GM23248 (cell line): Measurements from ENCODE around the gene GNB5. TPM values are rescaled to one million over a fixed set of nuclear protein-coding genes. Genes with fewer than 3 reads are reported as not detected.
A peak's percentile ranks its signal among the peaks of the same experiment; 100 is the strongest.

Source experiments
- DNase-seq: peaks from one replicate; pipeline ENCODE4 v3.0.0-alpha.2; 2015
- H2AFZ ChIP-seq: fragments of 200-600 bp; sonication (generic); 2 replicates; pipeline ENCODE4 v1.6.1; 2016; ENCODE audit warnings: antibody characterized with exemption
- H3F3A ChIP-seq: fragments of 200-600 bp; sonication (generic); 2 replicates; pipeline ENCODE4 v1.6.1; 2016; ENCODE audit warnings: mild to moderate bottlenecking, antibody characterized with exemption, mixed run types; ENCODE audit not compliant: insufficient read depth
- H3K27ac ChIP-seq: fragments of 200-600 bp; sonication (generic); 2 replicates; pipeline ENCODE4 v1.5.1; 2016; ENCODE audit warnings: mild to moderate bottlenecking
- H3K27me3 ChIP-seq: fragments of 200-600 bp; sonication (generic); replicated peaks from 2 replicates; pipeline ENCODE4 v1.6.1; 2016; ENCODE audit warnings: mild to moderate bottlenecking; ENCODE audit not compliant: insufficient read depth
- H3K36me3 ChIP-seq: fragments of 200-600 bp; sonication (generic); 2 replicates; pipeline ENCODE4 v1.6.1; 2016; ENCODE audit warnings: low read depth, mild to moderate bottlenecking
- H3K4me1 ChIP-seq: fragments of 200-600 bp; sonication (generic); 2 replicates; pipeline ENCODE4 v1.6.1; 2016; ENCODE audit warnings: mild to moderate bottlenecking; ENCODE audit not compliant: insufficient read depth
- H3K4me2 ChIP-seq: fragments of 200-600 bp; sonication (generic); one replicate; pipeline ENCODE4 v1.6.1; 2016; ENCODE audit warnings: mild to moderate bottlenecking; ENCODE audit not compliant: unreplicated experiment
- H3K4me3 ChIP-seq: fragments of 200-600 bp; sonication (generic); 2 replicates; pipeline ENCODE4 v1.5.1; 2016; ENCODE audit warnings: mild to moderate bottlenecking
- H3K79me2 ChIP-seq: fragments of 200-600 bp; sonication (generic); 2 replicates; pipeline ENCODE4 v1.6.1; 2016; ENCODE audit warnings: mild to moderate bottlenecking; ENCODE audit not compliant: insufficient read depth
- H3K9ac ChIP-seq: fragments of 200-600 bp; sonication (generic); 2 replicates; pipeline ENCODE4 v1.6.1; 2016; ENCODE audit warnings: mild to moderate bottlenecking
- H3K9me2 ChIP-seq: fragments of 200-600 bp; sonication (generic); 2 replicates; pipeline ENCODE4 v1.6.1; 2016; ENCODE audit warnings: mixed run types, mild to moderate bottlenecking, moderate library complexity; ENCODE audit not compliant: insufficient read depth
- H3K9me3 ChIP-seq: fragments of 200-600 bp; sonication (generic); one replicate; pipeline ENCODE4 v1.6.1; 2017; ENCODE audit warnings: low read depth
- H4K20me1 ChIP-seq: fragments of 200-600 bp; sonication (generic); 2 replicates; pipeline ENCODE4 v1.6.0; 2016; ENCODE audit not compliant: insufficient read depth
- EZH2 ChIP-seq: fragments of 200-600 bp; sonication (generic); IDR thresholded peaks from 2 replicates; pipeline ENCODE4 v1.6.1; 2018; ENCODE audit warnings: antibody characterized with exemption, mild to moderate bottlenecking; ENCODE audit not compliant: insufficient read depth, poor library complexity, severe bottlenecking
- EZH2phosphoT487 ChIP-seq: fragments of 200-600 bp; sonication (generic); IDR thresholded peaks from 2 replicates; pipeline ENCODE4 v1.6.1; 2018; ENCODE audit warnings: antibody characterized with exemption, moderate library complexity, mild to moderate bottlenecking, low read depth; ENCODE audit not compliant: insufficient read depth
- WGBS, 2 experiments: methylation state at CpG; one replicate each; pipeline ENCODE4 v1.1.6; 2015 to 2017; ENCODE audit warnings: low lambda C conversion rate in 2 of 2, low coverage in 1 of 2; ENCODE audit errors: missing lambda C conversion rate in 2 of 2; 5-methylcytosine and 5-hydroxymethylcytosine counted together
- in situ Hi-C: fragments of 300-500 bp; cut with MboI; formaldehyde crosslinking; loops from 2 replicates; pipeline ENCODE4 v1.15.0; 2020
- polyA plus RNA-seq: library from polyadenylated mRNA; unstranded; fragments of >200 nt; fragmentation: Nextera tagmentation; extraction: Ambion mirVana; gene quantifications from 2 replicates; pipeline ENCODE4 v1.2.1, GENCODE V29; 2016
- total RNA-seq: library from RNA; depleted of rRNA; stranded (reverse); fragments of >200 nt; shearing (Covaris generic); gene quantifications from 2 replicates; pipeline ENCODE4 v1.2.3, GENCODE V29; 2014

Gene GNB5
- total and polyA plus RNA-seq, 2 experiments from 2014 or later: 39.9 to 42.8 TPM

DNA sequence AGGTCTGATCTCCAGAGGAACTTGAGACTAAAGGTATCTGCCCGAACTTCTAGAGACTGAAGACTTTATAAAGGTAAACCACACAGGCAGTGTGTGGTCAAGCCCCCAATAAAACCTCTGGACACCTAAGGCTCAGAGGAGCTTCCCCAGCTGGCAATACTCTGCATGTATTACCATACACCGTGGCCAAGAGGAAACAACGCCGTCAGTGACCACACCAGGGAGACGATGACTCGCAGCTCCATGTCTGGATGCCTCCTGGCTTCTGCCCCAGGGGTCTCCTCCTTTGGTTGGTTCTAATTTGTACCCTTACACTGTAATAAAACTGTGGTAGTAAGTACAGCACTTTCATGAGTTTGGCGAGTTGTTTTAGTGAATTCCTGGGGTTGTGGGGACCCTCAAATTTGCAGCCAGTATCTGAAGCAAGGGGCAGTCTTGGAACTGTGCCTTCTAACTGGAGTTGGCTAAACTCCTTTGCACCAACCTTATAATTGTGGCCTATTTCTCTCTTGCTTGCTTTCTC lies 46.5 kb downstream of the GNB5 start:
- Histone ChIP-seq H3K27ac (peak overlapping the region; percentile 87), H3K4me2 (peak overlapping the region; percentile 42)
- in situ Hi-C loops: no loop called here

DNA sequence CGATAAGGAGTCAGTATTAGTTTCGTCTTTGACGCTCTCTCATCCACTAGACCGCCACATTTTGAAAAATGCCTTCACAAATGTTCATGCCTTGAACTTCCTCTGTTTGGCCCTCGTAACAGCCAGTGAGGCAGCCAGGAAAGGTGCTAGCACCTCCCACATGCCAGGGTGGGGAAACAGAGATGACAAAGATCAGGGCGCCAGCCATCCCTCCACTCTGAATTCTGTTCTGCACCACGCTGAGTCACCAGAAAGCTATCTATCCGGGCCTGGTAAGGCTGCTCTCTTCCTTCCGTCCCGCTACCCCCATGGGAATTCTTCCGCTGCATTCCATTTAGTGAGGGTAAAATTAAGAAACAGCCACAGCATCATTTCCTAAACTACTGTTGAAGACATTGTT lies 47.3 kb downstream of the GNB5 start:
- in situ Hi-C loops: no loop called here
- peak overlapping the region; percentile 87 for H3K27ac ChIP-seq
- peaks cover 23% of the 10 kb centered on the region for H3K4me1 ChIP-seq
- H3K27me3 ChIP-seq: no peaks in the 10 kb centered on the region
- peak overlapping the region; percentile 42 for H3K4me2 ChIP-seq
- peaks cover 17% of the 10 kb centered on the region; the same call in 1 of the 2 replicates for H3F3A ChIP-seq
- no peaks in the 10 kb centered on the region for H3K36me3 ChIP-seq
- no peak overlapping the region for H2AFZ ChIP-seq
- H4K20me1 ChIP-seq: no peaks in the 10 kb centered on the region
- 40 to 42% methylated on average over 11 of the region's 11 CpGs for WGBS, 2 experiments
- H3K9me3 ChIP-seq: no peaks in the 10 kb centered on the region
- peak; percentile 97 for DNase-seq
- no peaks in the 10 kb centered on the region for H3K9me2 ChIP-seq
- no peak overlapping the region for H3K9ac ChIP-seq
- TF ChIP-seq EZH2: no peak
- TF ChIP-seq EZH2phosphoT487: no peak
- no peaks in the 10 kb centered on the region for H3K79me2 ChIP-seq
- H3K4me3 ChIP-seq: no peak overlapping the region

More for the DNA sequence above, 46.5 kb downstream of the GNB5 start:
- no peaks in the 10 kb centered on the region for H3K79me2 ChIP-seq
- no peaks in the 10 kb centered on the region for H3K9me2 ChIP-seq
- no peaks in the 10 kb centered on the region for H4K20me1 ChIP-seq
- 53 to 55% methylated on average over 7 of the region's 7 CpGs for WGBS, 2 experiments
- H3K4me1 ChIP-seq: peaks cover 20% of the 10 kb centered on the region
- TF ChIP-seq EZH2phosphoT487 (no peak), EZH2 (no peak)
- H2AFZ ChIP-seq: no peak overlapping the region
- H3K27me3 ChIP-seq: no peaks in the 10 kb centered on the region
- H3K4me3 ChIP-seq: 0 out of 2 replicates have a peak overlapping the region, but pooled peaks have one; percentile 0
- peaks cover 17% of the 10 kb centered on the region; the same call in 1 of the 2 replicates for H3F3A ChIP-seq
- H3K36me3 ChIP-seq: no peaks in the 10 kb centered on the region; the same call in 1 of the 2 replicates
- DNase-seq: peak; percentile 85
- no peaks in the 10 kb centered on the region for H3K9me3 ChIP-seq
- peak overlapping the region; percentile 49 for H3K9ac ChIP-seq

DNA sequence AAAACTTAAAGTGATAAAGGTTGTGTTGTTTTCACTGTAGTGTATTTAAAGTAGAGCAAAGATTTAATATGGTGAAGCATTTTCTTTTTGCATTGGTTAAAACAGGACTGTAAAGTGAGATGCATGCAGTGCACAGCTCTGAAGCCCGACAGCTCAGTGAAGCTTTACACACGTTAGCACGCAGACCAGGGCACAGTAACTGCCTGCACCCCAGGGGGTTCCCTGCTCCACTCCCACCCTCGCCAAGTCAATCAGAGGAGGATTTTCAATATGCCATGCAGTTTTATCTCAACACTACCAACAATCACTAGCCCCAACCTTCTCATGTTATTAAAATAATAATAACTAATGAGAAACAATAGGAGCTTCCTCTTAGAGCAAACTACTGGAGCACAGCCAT lies 50.5 kb downstream of the GNB5 start:
- Histone ChIP-seq H3K9me2 (no peaks in the 10 kb centered on the region), H3F3A (peaks cover 17% of the 10 kb centered on the region; the same call in 1 of the 2 replicates), H3K27me3 (no peaks in the 10 kb centered on the region), H3K9me3 (no peaks in the 10 kb centered on the region), H3K9ac (no peak overlapping the region), H3K27ac (no peak overlapping the region), H3K79me2 (no peaks in the 10 kb centered on the region), H3K36me3 (no peaks in the 10 kb centered on the region), H2AFZ (no peak overlapping the region), H3K4me3 (no peak overlapping the region), H3K4me2 (no peak overlapping the region), H3K4me1 (peaks cover 26% of the 10 kb centered on the region), H4K20me1 (no peaks in the 10 kb centered on the region)
- 92 to 97% methylated on average over 4 of the region's 4 CpGs for WGBS, 2 experiments
- no peak for DNase-seq
- TF ChIP-seq EZH2phosphoT487: no peak
- no peak for TF ChIP-seq EZH2
- in situ Hi-C loops: no loop called here

DNA sequence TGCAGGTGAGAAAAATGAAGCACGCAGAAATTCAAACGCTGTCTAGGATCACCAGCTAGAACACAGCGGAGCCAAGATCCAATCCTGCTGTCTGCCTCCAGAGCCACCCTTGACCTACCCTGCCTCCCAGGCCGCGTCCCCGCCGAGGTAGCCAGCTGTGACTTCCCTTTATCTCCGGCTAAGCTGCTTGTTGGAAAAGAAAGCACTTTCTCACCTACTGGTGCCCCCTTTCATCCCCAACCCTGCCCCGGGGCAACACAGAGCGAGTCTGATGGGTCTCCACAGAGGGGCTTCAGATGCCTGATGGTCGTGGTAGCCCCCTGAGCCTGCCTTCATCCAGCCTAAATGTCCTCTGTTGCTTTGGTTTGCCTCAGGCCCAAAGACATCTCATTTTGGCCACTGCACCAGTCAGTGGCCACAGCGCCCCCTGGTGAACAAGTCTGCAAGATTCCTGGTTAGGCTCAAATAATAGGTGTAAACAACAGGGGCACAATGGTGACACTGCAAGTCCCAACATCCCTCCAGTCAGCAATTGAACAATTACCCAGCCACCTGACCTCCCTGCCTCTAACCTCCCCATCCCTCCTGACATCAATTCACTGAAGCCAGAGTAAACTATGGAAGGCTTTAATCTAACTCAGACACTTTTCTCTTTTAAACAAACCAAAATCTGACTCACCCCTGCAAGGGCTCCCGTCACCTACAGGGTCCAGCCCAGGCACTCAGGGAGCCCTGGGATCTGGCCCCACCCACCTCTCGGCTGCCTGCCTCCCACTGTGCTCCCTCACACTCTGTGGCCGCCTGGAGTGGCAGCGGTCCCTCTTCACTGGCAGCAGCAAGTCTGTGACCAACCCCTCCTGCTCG lies 51.4 kb downstream of the GNB5 start:
- TF ChIP-seq EZH2 (no peak), EZH2phosphoT487 (no peak)
- H3K36me3 ChIP-seq: no peaks in the 10 kb centered on the region
- in situ Hi-C loops: loop anchor here (10.0 kb wide), 1 partner anchor 55 kb away; the partner anchor contains the start of gene GNB5
- H4K20me1 ChIP-seq: no peaks in the 10 kb centered on the region
- H2AFZ ChIP-seq: peak overlapping the region; percentile 68
- H3K9me2 ChIP-seq: no peaks in the 10 kb centered on the region
- 0 out of 2 replicates have a peak overlapping the region, but pooled peaks have one; percentile 29 for H3K9ac ChIP-seq
- H3K79me2 ChIP-seq: no peaks in the 10 kb centered on the region
- WGBS, 2 experiments: 62 to 63% methylated on average over 17 of the region's 17 CpGs
- no peak overlapping the region for H3K4me2 ChIP-seq
- H3K4me3 ChIP-seq: no peak overlapping the region
- peaks cover 22% of the 10 kb centered on the region for H3K4me1 ChIP-seq
- H3K27ac ChIP-seq: no peak overlapping the region
- peak; percentile 80 for DNase-seq
- no peaks in the 10 kb centered on the region for H3K27me3 ChIP-seq
- no peaks in the 10 kb centered on the region for H3K9me3 ChIP-seq
- peaks cover 16% of the 10 kb centered on the region; the same call in 1 of the 2 replicates for H3F3A ChIP-seq
